Heart left ventricle (tissue), 16 donors: ENCODE data around the gene TNFAIP6. TPM values are rescaled to one million over a fixed set of nuclear protein-coding genes. Genes with fewer than 3 reads are reported as not detected.
"Not testable (repeated sequence)": the region's sequence is repeated elsewhere in the genome, so short reads cannot be mapped to it uniquely, and the experiment has no call there.

Experiments
- ATAC-seq, 4 donors: fragments of 200-7000 bp; cut with Tn5 transposase; one replicate each; pipeline ENCODE4 v1.9.1; 2020 to 2022; ENCODE audit warnings: moderate library complexity in 4 of 4, mild to moderate bottlenecking in 3 of 4, moderate number of reproducible peaks in 1 of 4
- DNase-seq, 5 donors: peaks; one replicate each; pipeline ENCODE4 v3.0.0-alpha.2; 2020
- H3K27ac ChIP-seq, 12 donors: fragments of 200-600 bp; sonication (generic) in 4 of 12; one replicate each; pipeline versions ENCODE4 v1.5.0 to v1.8.0; 2016 to 2022; ENCODE audit warnings: mild to moderate bottlenecking in 2 of 12
- H3K27me3 ChIP-seq, 9 donors: fragments of 200-600 bp; sonication (generic) in 2 of 9; one replicate each; pipeline versions ENCODE4 v1.5.1 to v1.8.0; 2016 to 2022; ENCODE audit warnings: mild to moderate bottlenecking in 3 of 9
- H3K36me3 ChIP-seq, 9 donors: fragments of 200-600 bp; sonication (generic) in 2 of 9; one replicate each; pipeline versions ENCODE4 v1.5.0 to v1.8.0; 2018 to 2022; ENCODE audit warnings: mild to moderate bottlenecking in 2 of 9
- H3K4me1 ChIP-seq, 12 donors: fragments of 200-600 bp; sonication (generic) in 4 of 12; one replicate each; pipeline versions ENCODE4 v1.5.0 to v1.8.0; 2016 to 2022; ENCODE audit warnings: mild to moderate bottlenecking in 3 of 12
- H3K4me3 ChIP-seq, 12 donors: fragments of 200-600 bp; sonication (generic) in 4 of 12; one replicate each; pipeline versions ENCODE4 v1.5.0 to v1.8.0; 2017 to 2022; ENCODE audit warnings: mild to moderate bottlenecking in 9 of 12, moderate library complexity in 4 of 12
- H3K9me3 ChIP-seq, 12 donors: fragments of 200-600 bp; sonication (generic) in 4 of 12; one replicate each; pipeline versions ENCODE4 v1.5.0 to v1.8.0; 2016 to 2022; ENCODE audit warnings: mild to moderate bottlenecking in 1 of 12
- CTCF ChIP-seq, 12 donors: fragments of 200-600 bp; sonication (generic) in 4 of 12; IDR thresholded peaks; one replicate each; pipeline versions ENCODE4 v1.5.0 to v1.8.0; 2018 to 2022; ENCODE audit warnings: antibody characterized with exemption in 12 of 12, mild to moderate bottlenecking in 5 of 12
- POLR2A ChIP-seq, 2 donors: fragments of 450-650 bp; IDR thresholded peaks; one replicate each; pipeline ENCODE4 v1.6.1; 2017; ENCODE audit warnings: antibody characterized with exemption in 2 of 2, mild to moderate bottlenecking in 2 of 2, moderate library complexity in 2 of 2
- WGBS, 4 donors: extraction: QIAGEN DNeasy Blood & Tissue Kit in 2 of 4; methylation state at CpG; one replicate each; pipeline versions ENCODE4 v1.1.5 to v1.1.7; 2013 to 2018; 5-methylcytosine and 5-hydroxymethylcytosine counted together
- intact Hi-C, 10 donors: fragments of 100-400 bp; cut with DNase I; formaldehyde crosslinking; loops; one replicate each; pipeline versions ENCODE4 v1.11.1 to v1.14.2; 2022
- long read RNA-seq, 3 donors: library from polyadenylated mRNA; unstranded; transcript quantifications; one replicate each; pipeline ENCODE4 v2.0.0, GENCODE V29; 2020 to 2021
- polyA plus RNA-seq, 2 donors: library from polyadenylated mRNA; stranded (reverse); fragments of 200-250 nt; gene quantifications; one replicate each; pipeline ENCODE4 v1.2.3, GENCODE V29; 2013
- total RNA-seq, 9 donors: library from RNA; depleted of rRNA in 2 of 9; stranded (reverse); fragments of >200 nt in 2 of 9; fragmentation: NEBNext Ultra II Directional in 3 of 9; extraction: Animal tissue kit (Norgen Biotek cat#: 25700) in 3 of 9; gene quantifications; one replicate each; pipeline versions ENCODE4 v1.1.0 to v1.2.4, GENCODE V29; 2016 to 2023
- donor health status: ischemic (EF 13 %, LVEDD 7.1; RV severe dilation, severe dysfunction).
- donor health status: healthy with polysubstance abuse.
- donor health status: DM: no; HTN: yes; CAD: no.
- donor health status: DM: no; HTN: no; CAD: no.
- donor health status: ischemic (EF 25% LVEDD 6.9; RV normal size, moderate dysfunction).
- donor health status: ischemic (EF 25% LVEDD 5.7; RV mildly dilated, moderate dysfunction).
- donor health status: healthy.
- donor health status: DM: yes; HTN: yes; CAD: no.
- donor health status: ischemic (EF 35%, LVEDD 5.7; RV mildly dilated, moderate dysfunction).
- donor health status: nonischemic (EF 11% LVEDD 7.7; RV severe dilation, severe dysfunction).
- donor health status: DM: yes; HTN: yes; CAD: no.
- donor health status: PGD.
- donor health status: ischemic (EF 29% LVEDD 5.4; RV normal size, mild dysfunction).
- donor health status: nonischemic (EF 23%, LVEDD 6.1; RV moderate dilation, normal function).

Gene TNFAIP6
- total RNA-seq (1 to 10 TPM; 1.6 to 8.1 (median 2.6) TPM), polyA plus RNA-seq (1 to 10 TPM; 1.7 to 4.3 TPM)
- long read RNA-seq, donor 1, partial matches to known transcripts: 0 of 1 reads
- long read RNA-seq, donor 1, other reads (novel, unspliced or antisense): 1 of 1 reads
- long read RNA-seq, donor 2, partial matches to known transcripts: 0 of 1 reads
- long read RNA-seq, donor 2, other reads (novel, unspliced or antisense): 0 of 1 reads
- long read RNA-seq, donor 3, partial matches to known transcripts: 0 of 3 reads
- long read RNA-seq, donor 3, other reads (novel, unspliced or antisense): 0 of 3 reads

GRCh38 chr2:151357359-151357758 lies at the start of gene TNFAIP6:
Gene TNFAIP6, plus strand, starts transcription at chr2:151357592. Its CDS starts 75 bp downstream, at chr2:151357667.
- H3K4me1 ChIP-seq: no peaks in the 10 kb centered on the region
- WGBS, 4 donors: 48 to 65% (median 56%) methylated on average over 3 of the region's 3 CpGs
- H3K27ac ChIP-seq: peak within 1 kb of the TSS in 8 of 12 donors; percentile 6 to 57 (median 40)
- H3K27me3 ChIP-seq: no peaks in the 10 kb centered on the region
- H3K9me3 ChIP-seq: no peaks in the 10 kb centered on the region
- H3K36me3 ChIP-seq: no peaks in the 10 kb centered on the region
- intact Hi-C loops: no loop called here
- H3K4me3 ChIP-seq: peak within 1 kb of the TSS in 10 of 12 donors; percentile 4 to 52 (median 36)
- DNase-seq: peak in 1 of 5 donors; percentile 11
- TF ChIP-seq CTCF (IDR thresholded peaks at IDR 0.05) (no peak), POLR2A (IDR thresholded peaks at IDR 0.05) (peak in 1 of 2 donors; percentile 65)
- ATAC-seq: peak; percentile 37 to 94 (median 82)

- intact Hi-C loops, ATAC-seq, H3K27ac ChIP-seq, H3K4me1 ChIP-seq, DNase-seq, H3K9me3 ChIP-seq, H3K36me3 ChIP-seq, H3K4me3 ChIP-seq, H3K27me3 ChIP-seq: not testable (repeated sequence)
- WGBS, 4 donors: 88 to 92% (median 88%) methylated on average over 6 of the region's 6 CpGs
These were observed 47.1 kb upstream of the TNFAIP6 start for GRCh38 chr2:151310313-151310712.

- WGBS, 4 donors: 65 to 79% (median 73%) methylated on average over 6 of the region's 6 CpGs
- DNase-seq: peak in 1 of 5 donors; percentile 37
These were observed 45.0 kb upstream of the TNFAIP6 start for GRCh38 chr2:151312440-151312839.

GRCh38 chr2:151315381-151315903 lies 42.0 kb upstream of the TNFAIP6 start:
- peaks cover 0 to 8% (median 0%) of the 10 kb centered on the region in 12 donors for H3K9me3 ChIP-seq
- H3K4me1 ChIP-seq: peaks cover 0 to 17% (median 0%) of the 10 kb centered on the region in 12 donors
- 28 to 61% (median 48%) methylated on average over 6 to 7 of the region's 7 CpGs for WGBS, 4 donors
- no peaks in the 10 kb centered on the region for H3K36me3 ChIP-seq
- no peaks in the 10 kb centered on the region for H3K27me3 ChIP-seq
- DNase-seq (peak in 4 of 5 donors; percentile 27 to 71 (median 46)), ATAC-seq (peak in 3 of 4 donors; percentile 54 to 92 (median 80))
- intact Hi-C loops: no loop called here
- peak overlapping the region in 4 of 12 donors; percentile 5 to 28 (median 16) for H3K4me3 ChIP-seq
- TF ChIP-seq CTCF (IDR thresholded peaks at IDR 0.05) (no peak), POLR2A (IDR thresholded peaks at IDR 0.05) (no peak)
- peak overlapping the region in 7 of 12 donors; percentile 13 to 56 (median 48) for H3K27ac ChIP-seq

More at GRCh38 chr2:151312440-151312839, 45.0 kb upstream of the TNFAIP6 start:
- ATAC-seq, intact Hi-C loops, H3K36me3 ChIP-seq, H3K27ac ChIP-seq, H3K27me3 ChIP-seq, H3K4me3 ChIP-seq, H3K9me3 ChIP-seq: not testable (repeated sequence)
- H3K4me1 ChIP-seq: peaks cover 0 to 17% (median 0%) of the 10 kb centered on the region in 12 donors

GRCh38 chr2:151325581-151326095 lies 31.8 kb upstream of the TNFAIP6 start:
- no peak for TF ChIP-seq CTCF (IDR thresholded peaks at IDR 0.05)
- no peak for TF ChIP-seq POLR2A (IDR thresholded peaks at IDR 0.05)
- ATAC-seq (no peak), DNase-seq (no peak)
- intact Hi-C loops: no loop called here
- Histone ChIP-seq H3K27me3 (no peaks in the 10 kb centered on the region), H3K4me1 (no peaks in the 10 kb centered on the region), H3K9me3 (peaks cover 0 to 3% (median 0%) of the 10 kb centered on the region in 12 donors), H3K27ac (no peak overlapping the region), H3K4me3 (no peak overlapping the region), H3K36me3 (no peaks in the 10 kb centered on the region)
- 83 to 84% (median 84%) methylated on average over 4 of the region's 4 CpGs for WGBS, 4 donors
